T-helper 22 cell (primary cell): ENCODE results near the gene NXNL2.

ENCODE experiments used
- DNase-seq: peaks from one replicate; pipeline ENCODE4 v3.0.0-alpha.2; 2020; ENCODE audit warnings: low read depth

The NXNL2 gene

GRCh38 chr9:88534456-88535225 is at the start of gene NXNL2:
NXNL2 (plus strand) TSS chr9:88535178; CDS start chr9:88535435, 257 bp downstream.
- DNase-seq, result peak; percentile 4

- DNase-seq, result no peak
Observed at GRCh38 chr9:88488166-88488565, 46.8 kb upstream of the NXNL2 start.

GRCh38 chr9:88494983-88495721 is 39.8 kb upstream of the NXNL2 start:
- no peak for DNase-seq

- no peak for DNase-seq
Observed at GRCh38 chr9:88497224-88497623, 37.8 kb upstream of the NXNL2 start.

- DNase-seq, result no peak
Observed at GRCh38 chr9:88498880-88499279, 36.1 kb upstream of the NXNL2 start.

GRCh38 chr9:88501086-88501485 is 33.9 kb upstream of the NXNL2 start:
- no peak for DNase-seq

GRCh38 chr9:88502552-88503034 is 32.4 kb upstream of the NXNL2 start:
- no peak for DNase-seq

GRCh38 chr9:88503081-88503844 is 31.7 kb upstream of the NXNL2 start:
- no peak for DNase-seq

GRCh38 chr9:88503845-88504764 is 30.9 kb upstream of the NXNL2 start:
- DNase-seq, result no peak

GRCh38 chr9:88508326-88508725 is 26.7 kb upstream of the NXNL2 start:
- no peak for DNase-seq

GRCh38 chr9:88511906-88512305 is 23.1 kb upstream of the NXNL2 start:
- DNase-seq, result no peak

GRCh38 chr9:88514247-88514646 is 20.7 kb upstream of the NXNL2 start:
- no peak for DNase-seq

- DNase-seq, result no peak
Observed at GRCh38 chr9:88521308-88521707, 13.7 kb upstream of the NXNL2 start.

- DNase-seq, result no peak
Observed at GRCh38 chr9:88522360-88522759, 12.6 kb upstream of the NXNL2 start.

- DNase-seq, result no peak
Observed at GRCh38 chr9:88523056-88523455, 11.9 kb upstream of the NXNL2 start.

- no peak for DNase-seq
Observed at GRCh38 chr9:88524911-88525310, 10.1 kb upstream of the NXNL2 start.

GRCh38 chr9:88527618-88528017 is 7.4 kb upstream of the NXNL2 start:
- DNase-seq, result no peak

- DNase-seq, result no peak
Observed at GRCh38 chr9:88528080-88528790, 6.7 kb upstream of the NXNL2 start.

- no peak for DNase-seq
Observed at GRCh38 chr9:88529496-88529895, 5.5 kb upstream of the NXNL2 start.

- DNase-seq, result no peak
Observed at GRCh38 chr9:88530051-88530450, 4.9 kb upstream of the NXNL2 start.
